Activated effector memory CD4-positive, alpha-beta T cell treated with anti-CD3 and anti-CD28 coated beads, Interleukin-2, amount 50 U/mL, for 16 hours (primary cell): ENCODE results near the gene LDLRAD1.
"Not testable (repeated sequence)": the region's sequence is repeated elsewhere in the genome, so short reads cannot be mapped to it uniquely, and the experiment has no call there.

ENCODE experiments used
- DNase-seq: peaks from one replicate; pipeline ENCODE4 v3.0.0-alpha.2; 2020

The LDLRAD1 gene

GRCh38 chr1:53992085-53992874, 25.7 kb downstream of the LDLRAD1 start:
- no peak for DNase-seq

- no peak for DNase-seq
These were observed 30.1 kb downstream of the LDLRAD1 start for GRCh38 chr1:53987880-53988279.

GRCh38 chr1:53986458-53986857, 31.5 kb downstream of the LDLRAD1 start:
- no peak for DNase-seq

GRCh38 chr1:53984726-53985125, 33.3 kb downstream of the LDLRAD1 start:
- DNase-seq: no peak

GRCh38 chr1:53982763-53983104, 35.3 kb downstream of the LDLRAD1 start:
- DNase-seq: no peak

GRCh38 chr1:53982034-53982762, 35.8 kb downstream of the LDLRAD1 start:
- no peak for DNase-seq

- no peak for DNase-seq
These were observed 36.8 kb downstream of the LDLRAD1 start for GRCh38 chr1:53981220-53981619.

GRCh38 chr1:53979712-53980450, 38.1 kb downstream of the LDLRAD1 start:
- no peak for DNase-seq

- no peak for DNase-seq
These were observed 42.1 kb downstream of the LDLRAD1 start for GRCh38 chr1:53975861-53976260.

GRCh38 chr1:53971718-53972117, 46.3 kb downstream of the LDLRAD1 start:
- no peak for DNase-seq

GRCh38 chr1:53969323-53969722, 48.7 kb downstream of the LDLRAD1 start:
- DNase-seq: not testable (repeated sequence)

GRCh38 chr1:53968125-53968513, 49.9 kb downstream of the LDLRAD1 start:
- no peak for DNase-seq

- DNase-seq: no peak
These were observed 50.4 kb downstream of the LDLRAD1 start for GRCh38 chr1:53967409-53968124.

GRCh38 chr1:53966794-53967193, 51.2 kb downstream of the LDLRAD1 start:
- no peak for DNase-seq

- DNase-seq: no peak
These were observed 53.9 kb downstream of the LDLRAD1 start for GRCh38 chr1:53964109-53964508.

- DNase-seq: no peak
These were observed 54.5 kb downstream of the LDLRAD1 start for GRCh38 chr1:53963460-53963859.

- no peak for DNase-seq
These were observed 55.6 kb downstream of the LDLRAD1 start for GRCh38 chr1:53962395-53962794.

GRCh38 chr1:53959664-53960250, 58.2 kb downstream of the LDLRAD1 start:
- DNase-seq: no peak
